ENCODE results near the gene ADAT3.

DNA sequence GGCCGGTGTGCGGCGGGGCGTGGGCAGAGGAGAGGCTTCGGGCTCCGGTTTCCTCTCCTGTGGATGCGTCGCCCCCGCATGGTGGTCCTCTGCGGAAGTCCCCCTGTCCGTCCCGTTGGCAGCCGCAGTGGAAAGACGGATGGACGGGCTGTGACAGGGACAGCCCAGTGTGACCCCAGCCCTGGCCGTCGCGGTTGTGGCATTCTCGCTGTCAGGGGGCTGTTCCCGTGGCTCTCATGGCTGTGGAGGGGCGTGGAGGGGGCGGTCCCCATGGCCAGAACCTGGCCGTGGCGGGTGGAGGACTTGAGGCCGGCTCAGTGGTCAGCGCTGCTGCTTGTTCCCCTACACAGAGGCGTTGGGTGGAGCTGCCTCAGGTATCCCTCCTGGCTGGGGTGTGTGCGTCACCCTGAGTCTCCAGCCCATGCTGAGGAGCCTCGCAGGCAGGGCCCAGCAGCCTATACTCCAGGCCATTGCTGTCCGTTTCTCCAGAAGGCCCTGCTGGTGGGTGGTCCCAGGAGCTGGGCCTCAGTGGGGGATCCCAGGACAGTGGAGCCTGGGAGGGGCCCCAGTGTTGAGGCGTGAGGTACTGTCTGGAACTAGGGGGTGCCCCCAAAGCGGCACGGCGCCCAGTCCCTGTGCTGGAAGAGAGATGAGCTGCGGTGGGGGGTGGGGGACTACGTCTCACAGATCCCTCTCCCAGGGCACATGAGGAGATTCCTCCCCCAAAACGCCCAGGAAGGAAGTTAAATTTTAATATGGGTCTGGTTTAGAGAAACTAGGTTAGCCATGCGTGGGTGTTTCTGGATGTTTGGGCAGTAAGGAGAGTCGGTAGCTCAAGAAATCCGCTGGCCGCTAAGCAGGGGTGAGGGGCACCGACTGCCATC lies 56.0 kb downstream of the ADAT3 start:
- TF ChIP-seq, protein P1, sequence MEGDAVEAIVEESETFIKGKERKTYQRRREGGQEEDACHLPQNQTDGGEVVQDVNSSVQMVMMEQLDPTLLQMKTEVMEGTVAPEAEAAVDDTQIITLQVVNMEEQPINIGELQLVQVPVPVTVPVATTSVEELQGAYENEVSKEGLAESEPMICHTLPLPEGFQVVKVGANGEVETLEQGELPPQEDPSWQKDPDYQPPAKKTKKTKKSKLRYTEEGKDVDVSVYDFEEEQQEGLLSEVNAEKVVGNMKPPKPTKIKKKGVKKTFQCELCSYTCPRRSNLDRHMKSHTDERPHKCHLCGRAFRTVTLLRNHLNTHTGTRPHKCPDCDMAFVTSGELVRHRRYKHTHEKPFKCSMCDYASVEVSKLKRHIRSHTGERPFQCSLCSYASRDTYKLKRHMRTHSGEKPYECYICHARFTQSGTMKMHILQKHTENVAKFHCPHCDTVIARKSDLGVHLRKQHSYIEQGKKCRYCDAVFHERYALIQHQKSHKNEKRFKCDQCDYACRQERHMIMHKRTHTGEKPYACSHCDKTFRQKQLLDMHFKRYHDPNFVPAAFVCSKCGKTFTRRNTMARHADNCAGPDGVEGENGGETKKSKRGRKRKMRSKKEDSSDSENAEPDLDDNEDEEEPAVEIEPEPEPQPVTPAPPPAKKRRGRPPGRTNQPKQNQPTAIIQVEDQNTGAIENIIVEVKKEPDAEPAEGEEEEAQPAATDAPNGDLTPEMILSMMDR (IDR thresholded peaks at IDR 0.05) = no peak
- no peak for TF ChIP-seq POLR2AphosphoS5 (IDR thresholded peaks at IDR 0.05)
